Neuronal stem cell (in vitro differentiated cells): ENCODE measurements around the gene ARMH3.
"Not testable (repeated sequence)": the region's sequence is repeated elsewhere in the genome, so short reads cannot be mapped to it uniquely, and the experiment has no call there.

Source experiments
- DNase-seq: peaks from one replicate; pipeline ENCODE4 v3.0.0-alpha.2; 2013; ENCODE audit warnings: low spot score
- H2AFZ ChIP-seq: one replicate; pipeline ENCODE4 v1.6.1; 2013; ENCODE audit warnings: mild to moderate bottlenecking, low read length, inconsistent platforms
- H2AK5ac ChIP-seq: 2 replicates; pipeline ENCODE4 v1.6.1; 2013; ENCODE audit warnings: low read depth, mild to moderate bottlenecking, inconsistent platforms, low read length, moderate library complexity, mixed read lengths
- H2BK120ac ChIP-seq: 2 replicates; pipeline ENCODE4 v1.6.1; 2013; ENCODE audit warnings: low read depth, mild to moderate bottlenecking, inconsistent platforms, low read length, moderate library complexity, mixed read lengths
- H2BK12ac ChIP-seq: one replicate; pipeline ENCODE4 v1.6.1; 2013; ENCODE audit warnings: low read length, inconsistent platforms
- H2BK15ac ChIP-seq: 2 replicates; pipeline ENCODE4 v1.6.1; 2013; ENCODE audit warnings: mild to moderate bottlenecking, low read length, inconsistent platforms, mixed read lengths
- H2BK5ac ChIP-seq: one replicate; pipeline ENCODE4 v1.6.1; 2013; ENCODE audit warnings: inconsistent platforms, mild to moderate bottlenecking, low read length, moderate library complexity
- H3K14ac ChIP-seq: one replicate; pipeline ENCODE4 v1.6.1; 2013; ENCODE audit warnings: low read length, inconsistent platforms
- H3K18ac ChIP-seq: 2 replicates; pipeline ENCODE4 v1.6.1; 2013; ENCODE audit warnings: low read length, inconsistent platforms
- H3K23ac ChIP-seq: 2 replicates; pipeline ENCODE4 v1.6.1; 2013; ENCODE audit warnings: low read depth, mild to moderate bottlenecking, mixed read lengths, low read length, inconsistent platforms; ENCODE audit not compliant: poor library complexity
- H3K27ac ChIP-seq: replicated peaks from 3 replicates; pipeline ENCODE4 v1.5.1; 2013; ENCODE audit warnings: low read length, inconsistent platforms
- H3K27me3 ChIP-seq, 3 experiments: 2 replicates each; pipeline ENCODE4 v1.6.1; 2013; ENCODE audit warnings: low read length in 3 of 3, mild to moderate bottlenecking in 2 of 3, inconsistent platforms in 1 of 3, low read depth in 1 of 3, mixed read lengths in 1 of 3, moderate library complexity in 1 of 3; ENCODE audit not compliant: control insufficient read depth in 3 of 3, insufficient read depth in 3 of 3
- H3K36me3 ChIP-seq, 2 donors: replicated peaks in 1 of 2; 2 replicates each; pipeline ENCODE4 v1.6.1; 2013; ENCODE audit warnings: low read length in 2 of 2; ENCODE audit not compliant: control insufficient read depth in 2 of 2, insufficient read depth in 2 of 2
- H3K4ac ChIP-seq: 2 replicates; pipeline ENCODE4 v1.6.1; 2013; ENCODE audit warnings: inconsistent platforms, mild to moderate bottlenecking, low read length, moderate library complexity
- H3K4me1 ChIP-seq, 2 donors: 1 replicate in 1 of 2; 2 replicates in 1 of 2; pipeline ENCODE4 v1.6.1; 2013; ENCODE audit warnings: low read length in 2 of 2, low read depth in 1 of 2; ENCODE audit not compliant: control insufficient read depth in 2 of 2, insufficient read depth in 1 of 2
- H3K4me2 ChIP-seq: one replicate; pipeline ENCODE4 v1.6.1; 2013; ENCODE audit warnings: mild to moderate bottlenecking, low read length, inconsistent platforms; ENCODE audit not compliant: insufficient read depth, poor library complexity, severe bottlenecking
- H3K4me3 ChIP-seq, 2 donors: 2 replicates each; pipeline ENCODE4 v1.5.1; 2013; ENCODE audit warnings: low read length in 2 of 2, mild to moderate bottlenecking in 2 of 2, inconsistent platforms in 1 of 2, moderate library complexity in 1 of 2
- H3K79me1 ChIP-seq: one replicate; pipeline ENCODE4 v1.6.1; 2013; ENCODE audit warnings: low read depth, mild to moderate bottlenecking, inconsistent platforms, low read length, moderate library complexity
- H3K9ac ChIP-seq: one replicate; pipeline ENCODE4 v1.6.1; 2013; ENCODE audit warnings: mild to moderate bottlenecking, low read depth, low read length, inconsistent platforms; ENCODE audit not compliant: poor library complexity
- H3K9me3 ChIP-seq, 2 donors: replicated peaks in 1 of 2; 2 replicates each; pipeline versions ENCODE3 to v1.6.1; 2013; ENCODE audit warnings: low read length in 2 of 2, mild to moderate bottlenecking in 2 of 2, inconsistent platforms in 1 of 2, low read depth in 1 of 2, mixed read lengths in 1 of 2, moderate library complexity in 1 of 2; ENCODE audit not compliant: control insufficient read depth in 2 of 2, insufficient read depth in 1 of 2
- H4K8ac ChIP-seq: one replicate; pipeline ENCODE4 v1.6.1; 2013; ENCODE audit warnings: low read depth, mild to moderate bottlenecking, inconsistent platforms, low read length, moderate library complexity
- H4K91ac ChIP-seq: one replicate; pipeline ENCODE4 v1.6.1; 2013; ENCODE audit warnings: low read length, low read depth, mild to moderate bottlenecking, inconsistent platforms; ENCODE audit not compliant: poor library complexity
- WGBS, 2 donors: extraction: QIAGEN DNeasy Blood & Tissue Kit; methylation state at CpG; one replicate each; pipeline ENCODE4 v1.1.7; 2013; ENCODE audit warnings: missing lambda C conversion rate in 2 of 2, mixed read lengths in 1 of 2; ENCODE audit not compliant: insufficient read length in 2 of 2, insufficient replicate concordance in 1 of 2; ENCODE audit errors: extremely low coverage in 2 of 2; 5-methylcytosine and 5-hydroxymethylcytosine counted together

The ARMH3 gene

GRCh38 chr10:101993221-101993620 is 62.8 kb downstream of the ARMH3 start:
- no peak overlapping the region for H2AK5ac ChIP-seq

GRCh38 chr10:101987136-101987535 is 68.8 kb downstream of the ARMH3 start:
- Histone ChIP-seq H4K8ac (no peak overlapping the region), H2AFZ (no peak overlapping the region), H3K27me3 (no peaks in the 10 kb centered on the region), H3K9ac (no peak overlapping the region), H3K9me3 (no peaks in the 10 kb centered on the region), H2BK120ac (no peak overlapping the region), H3K4ac (no peak overlapping the region), H3K36me3 (peaks cover 10 to 80% of the 10 kb centered on the region in 2 donors), H3K79me1 (no peaks in the 10 kb centered on the region), H3K4me2 (no peak overlapping the region), H3K4me1 (no peaks in the 10 kb centered on the region), H2BK15ac (no peak overlapping the region), H2BK12ac (no peak overlapping the region), H3K27ac (no peak overlapping the region), H3K4me3 (no peak overlapping the region), H3K14ac (no peak overlapping the region), H4K91ac (no peak overlapping the region), H2AK5ac (no peak overlapping the region), H3K18ac (no peak overlapping the region), H2BK5ac (no peak overlapping the region), H3K23ac (no peak overlapping the region)
- no CpG with 5 or more reads among the region's 3 CpGs for WGBS, 2 donors
- DNase-seq: no peak

More at GRCh38 chr10:101993221-101993620, 62.8 kb downstream of the ARMH3 start:
- no peak overlapping the region for H3K14ac ChIP-seq
- no peak overlapping the region for H3K27ac ChIP-seq
- no peak overlapping the region for H2AFZ ChIP-seq
- no peaks in the 10 kb centered on the region for H3K9me3 ChIP-seq
- H4K91ac ChIP-seq: no peak overlapping the region
- no peaks in the 10 kb centered on the region for H3K27me3 ChIP-seq
- no peak overlapping the region for H2BK15ac ChIP-seq
- no peak overlapping the region for H3K4me2 ChIP-seq
- no peak overlapping the region for H2BK5ac ChIP-seq
- no peak overlapping the region for H2BK12ac ChIP-seq
- H4K8ac ChIP-seq: no peak overlapping the region
- H3K23ac ChIP-seq: no peak overlapping the region
- H3K36me3 ChIP-seq: peaks cover 8 to 84% of the 10 kb centered on the region in 2 donors
- H3K9ac ChIP-seq: no peak overlapping the region
- H3K4me1 ChIP-seq: no peaks in the 10 kb centered on the region
- H3K18ac ChIP-seq: no peak overlapping the region
- no peaks in the 10 kb centered on the region for H3K79me1 ChIP-seq
- WGBS, 2 donors: no CpG with 5 or more reads among the region's 4 CpGs
- H2BK120ac ChIP-seq: no peak overlapping the region
- H3K4ac ChIP-seq: no peak overlapping the region
- no peak for DNase-seq
- no peak overlapping the region for H3K4me3 ChIP-seq

- Histone ChIP-seq H3K14ac (no peak overlapping the region), H2BK5ac (no peak overlapping the region), H2BK120ac (no peak overlapping the region), H4K8ac (no peak overlapping the region), H2BK15ac (no peak overlapping the region), H2AFZ (no peak overlapping the region), H3K36me3 (peaks cover 10 to 75% of the 10 kb centered on the region in 2 donors), H2BK12ac (no peak overlapping the region), H2AK5ac (no peak overlapping the region), H3K9me3 (no peaks in the 10 kb centered on the region), H4K91ac (no peak overlapping the region), H3K79me1 (no peaks in the 10 kb centered on the region), H3K23ac (no peak overlapping the region), H3K27me3 (no peaks in the 10 kb centered on the region), H3K4me1 (no peaks in the 10 kb centered on the region), H3K4me3 (no peak overlapping the region), H3K9ac (no peak overlapping the region), H3K18ac (no peak overlapping the region), H3K27ac (no peak overlapping the region), H3K4ac (no peak overlapping the region), H3K4me2 (no peak overlapping the region)
- no peak for DNase-seq
- no CpG with 5 or more reads among the region's 3 CpGs for WGBS, 2 donors
These were observed 69.4 kb downstream of the ARMH3 start for GRCh38 chr10:101986624-101986971.

- not testable (repeated sequence) for H3K4me3 ChIP-seq, H3K23ac ChIP-seq, H3K4me2 ChIP-seq, H2BK5ac ChIP-seq, H3K4me1 ChIP-seq, H3K79me1 ChIP-seq, H3K27me3 ChIP-seq, H3K9me3 ChIP-seq, H4K91ac ChIP-seq, H3K18ac ChIP-seq, DNase-seq, H4K8ac ChIP-seq, H2BK12ac ChIP-seq, H2AK5ac ChIP-seq, H2BK15ac ChIP-seq, H3K4ac ChIP-seq, H3K27ac ChIP-seq, H2BK120ac ChIP-seq, H3K9ac ChIP-seq, H2AFZ ChIP-seq, H3K14ac ChIP-seq
- peaks cover 3 to 33% of the 10 kb centered on the region in 2 donors for H3K36me3 ChIP-seq
- no CpG with 5 or more reads among the region's 2 CpGs for whole genome bisulfite sequencing, 2 donors
These were observed 75.3 kb downstream of the ARMH3 start for GRCh38 chr10:101980677-101981076.
